Measurements from ENCODE around the gene CD81. TPM values are rescaled to one million over a fixed set of nuclear protein-coding genes. Genes with fewer than 3 reads are reported as not detected.

Gene CD81
- total RNA-seq, 1 experiment from 2014 or later = 194 TPM

GRCh38 chr11:2386591-2386990 is 9.5 kb downstream of the CD81 start:
- POLR2A ChIA-PET (ENCODE audit: low non-redundant PET) = no interaction called here
- no peak for DNase-seq (ENCODE audit: low spot score)
- CTCF ChIA-PET = no interaction called here
- Histone ChIP-seq H3K36me3 (ENCODE audit: insufficient read depth, low read length, poor library complexity, severe bottlenecking) (no peaks in the 10 kb centered on the region), H3K4me3 (ENCODE audit: low read depth, low read length, poor library complexity, severe bottlenecking) (no peak overlapping the region), H3K4me1 (ENCODE audit: insufficient read depth, low read length, poor library complexity, severe bottlenecking) (no peaks in the 10 kb centered on the region), H3K27ac (ENCODE audit: low read depth, low read length, poor library complexity, severe bottlenecking) (no peak overlapping the region), H3K27me3 (replicated peaks; ENCODE audit: insufficient read depth, low read depth, low read length, poor library complexity) (no peaks in the 10 kb centered on the region), H3K9me3 (ENCODE audit: low read depth, low read length, poor library complexity, severe bottlenecking) (no peaks in the 10 kb centered on the region)
- TF ChIP-seq EZH2 (IDR thresholded peaks at IDR 0.05; ENCODE audit: borderline replicate concordance, low read depth, low read length, poor library complexity, severe bottlenecking) = no peak
- TF ChIP-seq CTCF (conservative IDR thresholded peaks at IDR 0.05; ENCODE audit: low read depth, low read length) = no peak
- intact Hi-C loops (cut with micrococcal nuclease; ENCODE audit: unreplicated experiment) = no loop called here
- BruUV-seq (replicated peaks) = no TSS peak

- Histone ChIP-seq H3K27me3 (replicated peaks; ENCODE audit: insufficient read depth, low read depth, low read length, poor library complexity) (no peaks in the 10 kb centered on the region), H3K4me3 (ENCODE audit: low read depth, low read length, poor library complexity, severe bottlenecking) (no peak overlapping the region), H3K9me3 (ENCODE audit: low read depth, low read length, poor library complexity, severe bottlenecking) (no peaks in the 10 kb centered on the region), H3K27ac (ENCODE audit: low read depth, low read length, poor library complexity, severe bottlenecking) (no peak overlapping the region), H3K4me1 (ENCODE audit: insufficient read depth, low read length, poor library complexity, severe bottlenecking) (no peaks in the 10 kb centered on the region), H3K36me3 (ENCODE audit: insufficient read depth, low read length, poor library complexity, severe bottlenecking) (no peaks in the 10 kb centered on the region)
- no TSS peak for BruUV-seq (replicated peaks)
- CTCF ChIA-PET = no interaction called here
- no peak for TF ChIP-seq EZH2 (IDR thresholded peaks at IDR 0.05; ENCODE audit: borderline replicate concordance, low read depth, low read length, poor library complexity, severe bottlenecking)
- no peak for TF ChIP-seq CTCF (conservative IDR thresholded peaks at IDR 0.05; ENCODE audit: low read depth, low read length)
- intact Hi-C loops (cut with micrococcal nuclease; ENCODE audit: unreplicated experiment) = no loop called here
- POLR2A ChIA-PET (ENCODE audit: low non-redundant PET) = no interaction called here
- no peak for DNase-seq (ENCODE audit: low spot score)
Observed at GRCh38 chr11:2387266-2387987, 10.3 kb downstream of the CD81 start.

GRCh38 chr11:2388431-2389376 is 11.6 kb downstream of the CD81 start:
- no peak for DNase-seq (ENCODE audit: low spot score)
- Histone ChIP-seq H3K4me1 (ENCODE audit: insufficient read depth, low read length, poor library complexity, severe bottlenecking) (no peaks in the 10 kb centered on the region), H3K9me3 (ENCODE audit: low read depth, low read length, poor library complexity, severe bottlenecking) (no peaks in the 10 kb centered on the region), H3K4me3 (ENCODE audit: low read depth, low read length, poor library complexity, severe bottlenecking) (no peak overlapping the region), H3K27me3 (replicated peaks; ENCODE audit: insufficient read depth, low read depth, low read length, poor library complexity) (no peaks in the 10 kb centered on the region), H3K36me3 (ENCODE audit: insufficient read depth, low read length, poor library complexity, severe bottlenecking) (no peaks in the 10 kb centered on the region), H3K27ac (ENCODE audit: low read depth, low read length, poor library complexity, severe bottlenecking) (no peak overlapping the region)
- CTCF ChIA-PET = no interaction called here
- intact Hi-C loops (cut with micrococcal nuclease; ENCODE audit: unreplicated experiment) = no loop called here
- POLR2A ChIA-PET (ENCODE audit: low non-redundant PET) = no interaction called here
- TF ChIP-seq EZH2 (IDR thresholded peaks at IDR 0.05; ENCODE audit: borderline replicate concordance, low read depth, low read length, poor library complexity, severe bottlenecking) (no peak), CTCF (conservative IDR thresholded peaks at IDR 0.05; ENCODE audit: low read depth, low read length) (no peak)
- no TSS peak for BruUV-seq (replicated peaks)

All from A673 (cell line).